ENCODE results near the gene PEX5L. TPM values are rescaled to one million over a fixed set of nuclear protein-coding genes. Genes with fewer than 3 reads are reported as not detected.

The PEX5L gene
- total RNA-seq, 1 experiment from 2014 or later = not detected

DNA sequence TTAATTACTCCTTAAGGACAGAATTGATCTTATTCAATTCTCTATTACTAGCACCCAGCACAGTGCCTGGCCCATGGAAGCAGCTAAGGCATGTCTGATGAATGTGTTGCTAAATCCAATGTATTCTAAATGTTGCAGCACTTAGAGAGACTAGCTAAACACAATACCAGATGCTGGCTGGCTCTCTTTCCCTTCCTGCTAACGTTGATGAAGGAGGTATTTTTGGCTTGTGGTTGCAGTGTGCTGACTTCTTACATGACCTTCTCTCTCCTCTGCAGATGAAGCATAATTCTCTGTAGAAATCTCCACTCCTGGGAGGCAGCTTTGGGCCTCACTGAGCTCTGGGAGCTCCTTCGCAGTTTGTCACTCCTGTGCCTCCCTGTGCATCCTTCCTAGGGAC is 183.6 kb downstream of the PEX5L start:
- no peak overlapping the region for H3K4me3 ChIP-seq
- H3K27me3 ChIP-seq = no peaks in the 10 kb centered on the region
- no peaks in the 10 kb centered on the region for H3K36me3 ChIP-seq
- H3K9me3 ChIP-seq = no peaks in the 10 kb centered on the region
- no peak for DNase-seq

DNA sequence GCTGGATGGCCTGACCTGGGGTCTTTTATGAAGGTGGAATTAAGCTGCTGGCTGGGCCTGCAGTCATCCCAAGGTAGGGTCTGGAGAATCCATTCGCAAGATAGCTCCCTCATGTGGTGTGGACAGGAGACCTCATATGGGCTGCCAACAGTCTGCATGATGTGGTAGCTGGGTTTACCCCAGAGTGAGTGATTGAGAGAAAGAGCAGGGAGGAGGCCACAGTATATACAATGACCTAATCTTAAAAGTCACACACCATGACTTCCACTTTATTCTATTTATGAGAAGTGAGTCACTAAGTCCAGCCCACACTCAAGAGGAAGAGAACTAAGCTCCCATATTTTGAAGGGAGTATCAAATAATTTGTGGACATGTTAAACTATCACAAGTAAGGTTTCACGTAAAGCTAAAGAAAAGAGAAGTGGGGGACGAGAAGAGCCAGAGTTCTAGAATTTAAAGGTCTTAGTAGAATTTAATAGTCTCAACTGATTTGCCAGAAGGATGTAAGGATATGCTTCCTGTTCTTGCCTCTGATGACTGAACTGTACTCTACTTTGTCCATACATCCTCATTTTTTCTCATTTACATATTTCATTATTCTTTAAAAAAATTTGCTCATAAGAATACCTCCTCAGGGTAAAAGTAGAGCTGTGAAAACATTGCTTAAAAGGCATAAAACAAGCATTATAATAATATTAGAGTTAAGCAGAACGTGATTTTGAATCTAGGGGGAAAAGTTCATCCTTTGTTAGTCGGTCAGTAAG is 184.4 kb downstream of the PEX5L start:
- no peaks in the 10 kb centered on the region for H3K36me3 ChIP-seq
- no peaks in the 10 kb centered on the region for H3K9me3 ChIP-seq
- no peak overlapping the region for H3K4me3 ChIP-seq
- no peaks in the 10 kb centered on the region for H3K27me3 ChIP-seq
- DNase-seq = peak; percentile 80

GRCh38 chr3:179848711-179849110 is 188.0 kb downstream of the PEX5L start:
- Histone ChIP-seq H3K4me3 (no peak overlapping the region), H3K9me3 (no peaks in the 10 kb centered on the region), H3K27me3 (no peaks in the 10 kb centered on the region), H3K36me3 (no peaks in the 10 kb centered on the region)
- DNase-seq = no peak

GRCh38 chr3:179842061-179842460 is 194.7 kb downstream of the PEX5L start:
- no peak overlapping the region for H3K4me3 ChIP-seq
- no peaks in the 10 kb centered on the region for H3K36me3 ChIP-seq
- H3K9me3 ChIP-seq = no peaks in the 10 kb centered on the region
- H3K27me3 ChIP-seq = no peaks in the 10 kb centered on the region
- no peak for DNase-seq

DNA sequence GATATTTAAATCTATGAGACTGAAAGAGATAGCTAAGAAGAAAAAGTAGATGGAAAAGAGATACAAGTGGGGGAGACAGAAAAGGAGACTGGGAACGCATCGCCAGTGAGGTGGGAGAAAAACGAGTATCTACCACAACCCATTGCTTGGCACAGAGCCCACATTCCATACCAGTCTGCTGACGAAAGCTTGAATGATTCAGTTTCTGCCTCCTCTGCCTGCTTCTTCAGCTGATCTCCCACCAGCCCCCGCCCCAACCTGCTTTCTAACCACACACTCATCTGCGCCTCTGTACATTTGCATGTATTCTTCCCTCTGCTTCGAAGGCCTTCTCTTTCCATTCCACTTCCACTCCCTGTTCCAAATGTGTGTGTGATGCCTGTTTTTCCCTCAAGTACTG is 195.8 kb downstream of the PEX5L start:
- Histone ChIP-seq H3K36me3 (no peaks in the 10 kb centered on the region), H3K9me3 (no peaks in the 10 kb centered on the region), H3K4me3 (no peak overlapping the region), H3K27me3 (no peaks in the 10 kb centered on the region)
- DNase-seq = peak; percentile 68

GRCh38 chr3:179837374-179837773 is 199.4 kb downstream of the PEX5L start:
- H3K27me3 ChIP-seq = no peaks in the 10 kb centered on the region
- H3K36me3 ChIP-seq = no peaks in the 10 kb centered on the region
- no peak for DNase-seq
- H3K4me3 ChIP-seq = no peak overlapping the region
- no peaks in the 10 kb centered on the region for H3K9me3 ChIP-seq

DNA sequence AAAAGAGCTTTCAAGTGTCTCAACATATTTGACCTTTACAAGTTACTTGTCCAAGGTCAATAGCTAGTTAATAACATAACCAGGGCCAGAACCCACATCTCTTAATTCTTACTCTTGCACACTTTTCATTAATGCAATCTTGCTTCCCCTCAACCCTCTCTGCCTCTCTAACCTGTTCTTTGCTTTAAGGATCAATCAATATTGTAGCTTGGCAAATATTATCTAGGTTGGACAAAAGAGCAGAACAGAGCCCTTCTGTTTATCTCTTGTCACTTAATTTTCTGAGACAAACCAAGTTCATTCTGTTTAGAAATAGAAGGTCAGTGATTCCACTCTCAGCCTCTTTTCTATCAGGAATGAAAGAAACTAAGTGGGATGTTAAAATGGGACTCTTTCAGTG is 203.4 kb downstream of the PEX5L start:
- no peak for DNase-seq
- Histone ChIP-seq H3K36me3 (no peaks in the 10 kb centered on the region), H3K9me3 (no peaks in the 10 kb centered on the region), H3K4me3 (no peak overlapping the region), H3K27me3 (no peaks in the 10 kb centered on the region)

- DNase-seq = no peak
- Histone ChIP-seq H3K36me3 (no peaks in the 10 kb centered on the region), H3K27me3 (no peaks in the 10 kb centered on the region), H3K4me3 (no peak overlapping the region), H3K9me3 (no peaks in the 10 kb centered on the region)
Measured at GRCh38 chr3:179832333-179832854, 204.3 kb downstream of the PEX5L start.

- no peaks in the 10 kb centered on the region for H3K9me3 ChIP-seq
- no peak for DNase-seq
- no peak overlapping the region for H3K4me3 ChIP-seq
Measured at GRCh38 chr3:179829401-179829800, 207.3 kb downstream of the PEX5L start.

GRCh38 chr3:179828738-179829137 is 208.0 kb downstream of the PEX5L start:
- Histone ChIP-seq H3K4me3 (no peak overlapping the region), H3K9me3 (no peaks in the 10 kb centered on the region), H3K36me3 (no peaks in the 10 kb centered on the region), H3K27me3 (no peaks in the 10 kb centered on the region; the same call in 1 of the 2 replicates)
- DNase-seq = no peak

More at GRCh38 chr3:179829401-179829800, 207.3 kb downstream of the PEX5L start:
- Histone ChIP-seq H3K36me3 (no peaks in the 10 kb centered on the region), H3K27me3 (no peaks in the 10 kb centered on the region; the same call in 1 of the 2 replicates)

DNA sequence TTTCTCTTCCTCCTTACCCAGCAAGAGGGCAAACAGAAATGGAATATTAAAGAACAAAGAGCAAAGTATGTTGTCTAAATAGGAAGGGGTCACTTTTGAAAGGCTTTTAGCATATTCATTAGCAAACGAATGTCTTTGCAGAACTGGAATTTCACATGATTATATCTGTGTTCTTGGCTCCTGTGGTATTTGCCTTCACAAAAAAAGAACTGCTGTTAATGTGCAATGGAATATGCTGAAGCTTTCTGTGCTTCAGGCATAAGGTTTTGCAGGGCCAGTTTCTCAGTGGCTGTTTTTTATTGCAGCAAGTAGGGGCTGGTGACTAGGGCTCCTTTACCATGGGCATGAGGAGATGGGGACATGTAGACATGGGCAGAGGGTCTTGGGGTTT is 210.5 kb downstream of the PEX5L start:
- Histone ChIP-seq H3K9me3 (no peaks in the 10 kb centered on the region), H3K27me3 (no peaks in the 10 kb centered on the region; the same call in 1 of the 2 replicates), H3K4me3 (no peak overlapping the region), H3K36me3 (no peaks in the 10 kb centered on the region)
- no peak for DNase-seq

DNA sequence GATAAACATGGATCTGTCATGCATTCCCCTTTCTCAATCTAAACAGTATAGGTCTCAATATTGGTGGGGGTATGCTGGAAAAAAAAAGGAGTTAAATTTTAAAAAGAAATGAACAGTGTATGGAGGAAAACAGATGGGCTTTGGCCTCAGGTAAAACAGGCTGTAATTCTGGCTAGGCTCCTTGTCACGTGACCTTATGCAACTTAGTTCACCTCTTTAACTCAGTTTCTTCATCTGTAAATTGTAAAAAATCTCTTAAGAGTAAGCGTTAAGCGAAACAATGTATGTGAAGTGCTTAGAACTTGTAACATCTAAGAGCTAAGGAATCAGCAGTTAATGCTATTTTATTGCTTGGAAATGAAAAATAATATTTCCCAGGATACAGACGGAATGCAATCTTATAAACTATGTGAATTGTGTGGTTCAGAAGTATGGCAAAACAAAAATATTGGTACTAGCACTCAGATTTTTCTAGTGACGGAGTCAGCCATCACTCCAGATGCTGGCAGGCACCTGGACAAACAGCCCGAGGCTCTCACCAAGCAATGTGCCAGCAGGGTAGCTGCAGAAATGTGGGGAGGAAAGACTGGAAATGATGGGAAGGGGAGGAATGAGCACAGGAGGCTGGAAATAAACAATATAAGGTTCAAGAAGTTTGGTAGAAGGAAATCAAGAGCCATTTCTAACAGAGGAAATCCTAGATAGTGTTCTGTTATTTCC is 211.1 kb downstream of the PEX5L start:
- Histone ChIP-seq H3K9me3 (no peaks in the 10 kb centered on the region), H3K36me3 (no peaks in the 10 kb centered on the region), H3K27me3 (no peaks in the 10 kb centered on the region; the same call in 1 of the 2 replicates), H3K4me3 (no peak overlapping the region)
- no peak for DNase-seq

GRCh38 chr3:179822296-179822695 is 214.4 kb downstream of the PEX5L start:
- H3K36me3 ChIP-seq = no peaks in the 10 kb centered on the region
- H3K27me3 ChIP-seq = no peaks in the 10 kb centered on the region; the same call in 1 of the 2 replicates
- H3K9me3 ChIP-seq = no peaks in the 10 kb centered on the region
- no peak overlapping the region for H3K4me3 ChIP-seq
- DNase-seq = no peak

- no peaks in the 10 kb centered on the region for H3K27me3 ChIP-seq
- DNase-seq = peak; percentile 12
- H3K9me3 ChIP-seq = no peaks in the 10 kb centered on the region
- no peaks in the 10 kb centered on the region for H3K36me3 ChIP-seq
- no peak overlapping the region for H3K4me3 ChIP-seq
Measured at GRCh38 chr3:179819379-179819778, 217.4 kb downstream of the PEX5L start.

- Histone ChIP-seq H3K4me3 (no peak overlapping the region), H3K36me3 (no peaks in the 10 kb centered on the region), H3K9me3 (no peaks in the 10 kb centered on the region), H3K27me3 (no peaks in the 10 kb centered on the region)
- no peak for DNase-seq
Measured at GRCh38 chr3:179812096-179812382, 224.7 kb downstream of the PEX5L start.

GRCh38 chr3:179811321-179812095 is 225.2 kb downstream of the PEX5L start:
- no peaks in the 10 kb centered on the region for H3K27me3 ChIP-seq
- H3K9me3 ChIP-seq = no peaks in the 10 kb centered on the region
- no peaks in the 10 kb centered on the region for H3K36me3 ChIP-seq
- no peak overlapping the region for H3K4me3 ChIP-seq
- peak; percentile 35 for DNase-seq

- DNase-seq = no peak
- H3K27me3 ChIP-seq = no peaks in the 10 kb centered on the region
- no peaks in the 10 kb centered on the region for H3K9me3 ChIP-seq
- no peaks in the 10 kb centered on the region for H3K36me3 ChIP-seq
- no peak overlapping the region for H3K4me3 ChIP-seq
Measured at GRCh38 chr3:179809639-179810038, 227.1 kb downstream of the PEX5L start.

Measured in MG63 (cell line).